ENCODE data around the gene SMAD6. TPM values are rescaled to one million over a fixed set of nuclear protein-coding genes. Genes with fewer than 3 reads are reported as not detected.
A peak's percentile ranks its signal among the peaks of the same experiment; 100 is the strongest.

Gene SMAD6
- total and polyA plus RNA-seq, 2 of the 4 experiments (the other 2 are of a cell fraction) = 4.8 to 8.5 TPM

DNA sequence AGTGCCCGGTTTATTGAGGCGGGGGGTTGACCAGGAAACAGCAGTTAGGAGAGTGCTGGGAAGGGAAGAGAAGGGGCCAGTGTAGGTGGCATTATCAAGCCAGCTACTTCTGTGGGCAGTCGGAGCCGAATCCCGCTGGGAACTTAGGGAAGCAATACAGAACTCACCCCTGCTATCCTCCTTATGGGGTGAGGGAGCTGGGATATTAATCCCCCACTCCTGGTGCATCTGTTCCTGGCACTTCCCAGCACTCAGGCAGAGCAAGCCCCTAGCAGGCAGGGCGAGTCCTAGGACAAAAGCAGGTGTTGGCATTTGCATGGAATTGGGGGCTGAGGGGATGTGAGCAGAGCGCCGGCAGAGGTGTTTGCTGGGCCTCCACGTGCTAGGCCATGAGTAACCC, 48.6 kb downstream of the SMAD6 start:
- DNase-seq (no peak), ATAC-seq (ENCODE audit: low read depth) (no peak)
- peak overlapping the region; percentile 91 for H2AK5ac ChIP-seq (ENCODE audit: low read depth, low read length)
- H4K20me1 ChIP-seq (ENCODE audit: insufficient read depth, low read length) = peaks cover 3% of the 10 kb centered on the region; the same call in 1 of the 2 replicates
- no peak overlapping the region for H3K4me2 ChIP-seq (ENCODE audit: low read depth, low read length)
- H3K27me3 ChIP-seq (ENCODE audit: control insufficient read depth, insufficient read depth, low read length) = no peaks in the 10 kb centered on the region
- H3K9me1 ChIP-seq (ENCODE audit: insufficient read depth, low read length) = peaks cover 39% of the 10 kb centered on the region
- H2AK9ac ChIP-seq (replicated peaks; ENCODE audit: low read depth, low read length, poor library complexity) = peak overlapping the region; percentile 53
- H3K18ac ChIP-seq (ENCODE audit: low read depth, low read length) = no peak overlapping the region
- no peak overlapping the region for H3K9ac ChIP-seq (ENCODE audit: low read depth, low read length)
- peak overlapping the region; percentile 34 for H2BK5ac ChIP-seq (ENCODE audit: low read depth, low read length, poor library complexity, severe bottlenecking)
- no peak overlapping the region for H2AFZ ChIP-seq (replicated peaks; ENCODE audit: low read length, poor library complexity)
- dilution Hi-C loops (cut with HindIII; ENCODE audit: low sequenced_read_pairs, unreplicated experiment) = no loop called here
- H3K9me3 ChIP-seq (ENCODE audit: control insufficient read depth, insufficient read depth, low read length) = peaks cover 4% of the 10 kb centered on the region; the same call in 1 of the 2 replicates
- peak overlapping the region; percentile 71 for H2BK20ac ChIP-seq (ENCODE audit: low read depth, low read length)
- H4K5ac ChIP-seq (ENCODE audit: low read depth, low read length) = peak overlapping the region; percentile 27
- CTCF ChIA-PET = no interaction called here
- no peak overlapping the region for H3K56ac ChIP-seq (ENCODE audit: extremely low read depth, insufficient read depth, low read length)
- no peak overlapping the region for H3K4me3 ChIP-seq (ENCODE audit: insufficient read depth, low read depth, low read length)
- H3K79me1 ChIP-seq (ENCODE audit: low read depth in 1 of 2, low read length in 2 of 2) = peaks cover 76 to 90% of the 10 kb centered on the region in 2 experiments
- H3K14ac ChIP-seq (replicated peaks; ENCODE audit: low read depth, low read length) = peak overlapping the region; percentile 75
- POLR2A ChIA-PET (ENCODE audit: unreplicated experiment) = no interaction called here
- H3K27ac ChIP-seq (ENCODE audit: insufficient read depth, low read length) = peak overlapping the region; percentile 95; the same call in 1 of the 2 replicates
- in situ Hi-C loops (cut with MboI; ENCODE audit: low sequenced_read_pairs) = no loop called here
- peak overlapping the region; percentile 85 for H2BK120ac ChIP-seq (ENCODE audit: low read depth, low read length)
- H3K4ac ChIP-seq (ENCODE audit: low read depth, low read length) = peak overlapping the region; percentile 81
- BruUV-seq (replicated peaks) = no TSS peak
- H4K91ac ChIP-seq (ENCODE audit: insufficient read depth, low read depth, low read length) = peak overlapping the region; percentile 94
- no peak for TF ChIP-seq MXI1 (IDR thresholded peaks at IDR 0.05; ENCODE audit: borderline replicate concordance, low read depth, low read length)
- TF ChIP-seq BHLHE40 (IDR thresholded peaks at IDR 0.05; ENCODE audit: low read depth, low read length) = no peak
- no peak for TF ChIP-seq POLR2A (IDR thresholded peaks at IDR 0.05; ENCODE audit: low read depth, low read length)
- TF ChIP-seq USF2 (IDR thresholded peaks at IDR 0.05; ENCODE audit: low read depth, low read length) = no peak
- no peak for TF ChIP-seq CEBPB (IDR thresholded peaks at IDR 0.05; ENCODE audit: low read depth, low read length)
- TF ChIP-seq NFE2L2 (IDR thresholded peaks at IDR 0.05; ENCODE audit: low read depth, low read length) = no peak
- no peak for TF ChIP-seq MAZ (IDR thresholded peaks at IDR 0.05; ENCODE audit: borderline replicate concordance, low read depth, low read length)
- no peak for TF ChIP-seq RAD21 (IDR thresholded peaks at IDR 0.05; ENCODE audit: low read length)
- no peak for TF ChIP-seq CHD1 (IDR thresholded peaks at IDR 0.05; ENCODE audit: low read depth, low read length)
- TF ChIP-seq, protein P1, sequence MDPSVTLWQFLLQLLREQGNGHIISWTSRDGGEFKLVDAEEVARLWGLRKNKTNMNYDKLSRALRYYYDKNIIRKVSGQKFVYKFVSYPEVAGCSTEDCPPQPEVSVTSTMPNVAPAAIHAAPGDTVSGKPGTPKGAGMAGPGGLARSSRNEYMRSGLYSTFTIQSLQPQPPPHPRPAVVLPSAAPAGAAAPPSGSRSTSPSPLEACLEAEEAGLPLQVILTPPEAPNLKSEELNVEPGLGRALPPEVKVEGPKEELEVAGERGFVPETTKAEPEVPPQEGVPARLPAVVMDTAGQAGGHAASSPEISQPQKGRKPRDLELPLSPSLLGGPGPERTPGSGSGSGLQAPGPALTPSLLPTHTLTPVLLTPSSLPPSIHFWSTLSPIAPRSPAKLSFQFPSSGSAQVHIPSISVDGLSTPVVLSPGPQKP (IDR thresholded peaks at IDR 0.05; ENCODE audit: borderline replicate concordance, low read depth, low read length) = no peak
- no peak for TF ChIP-seq CTCF (conservative IDR thresholded peaks at IDR 0.05; ENCODE audit: low read depth, low read length)
- TF ChIP-seq SMC3 (IDR thresholded peaks at IDR 0.05; ENCODE audit: low read depth, low read length) = no peak
- TF ChIP-seq FOS (IDR thresholded peaks at IDR 0.05; ENCODE audit: low read depth, low read length) = no peak
- TF ChIP-seq MAFK (IDR thresholded peaks at IDR 0.05; ENCODE audit: low read depth, low read length) = no peak
- no peak for TF ChIP-seq RCOR1 (IDR thresholded peaks at IDR 0.05; ENCODE audit: insufficient replicate concordance, low read length)
- TF ChIP-seq RFX5 (IDR thresholded peaks at IDR 0.05; ENCODE audit: low read depth, low read length) = no peak
- H3K4me1 ChIP-seq (ENCODE audit: control insufficient read depth, insufficient read depth, low read length) = peaks cover 48% of the 10 kb centered on the region
- WGBS, 2 experiments (ENCODE audit: extremely low coverage in 2 of 2, insufficient read length in 1 of 2) = no CpG with 5 or more reads among the region's 9 CpGs
- intact Hi-C loops (cut with micrococcal nuclease) = no loop called here
- peak overlapping the region; percentile 36 to 47 for H4K8ac ChIP-seq (ENCODE audit: low read depth in 2 of 2, low read length in 2 of 2)
- H2BK15ac ChIP-seq (ENCODE audit: low read depth, low read length) = peak overlapping the region; percentile 1; the same call in 1 of the 3 replicates
- peaks cover 14% of the 10 kb centered on the region for H3K36me3 ChIP-seq (ENCODE audit: control insufficient read depth, insufficient read depth, low read length)
- peak overlapping the region; percentile 79; the same call in 1 of the 2 replicates for H3K23ac ChIP-seq (ENCODE audit: low read depth, low read length)

Measured in IMR-90 (cell line).